Inflammatory macrophage treated with lipopolysaccharide for 4 hours (primary cell): ENCODE results near the gene SLC18A3.

ENCODE experiments used
- DNase-seq: peaks from one replicate; pipeline ENCODE4 v3.0.0-alpha.2; 2020

Gene SLC18A3

DNA sequence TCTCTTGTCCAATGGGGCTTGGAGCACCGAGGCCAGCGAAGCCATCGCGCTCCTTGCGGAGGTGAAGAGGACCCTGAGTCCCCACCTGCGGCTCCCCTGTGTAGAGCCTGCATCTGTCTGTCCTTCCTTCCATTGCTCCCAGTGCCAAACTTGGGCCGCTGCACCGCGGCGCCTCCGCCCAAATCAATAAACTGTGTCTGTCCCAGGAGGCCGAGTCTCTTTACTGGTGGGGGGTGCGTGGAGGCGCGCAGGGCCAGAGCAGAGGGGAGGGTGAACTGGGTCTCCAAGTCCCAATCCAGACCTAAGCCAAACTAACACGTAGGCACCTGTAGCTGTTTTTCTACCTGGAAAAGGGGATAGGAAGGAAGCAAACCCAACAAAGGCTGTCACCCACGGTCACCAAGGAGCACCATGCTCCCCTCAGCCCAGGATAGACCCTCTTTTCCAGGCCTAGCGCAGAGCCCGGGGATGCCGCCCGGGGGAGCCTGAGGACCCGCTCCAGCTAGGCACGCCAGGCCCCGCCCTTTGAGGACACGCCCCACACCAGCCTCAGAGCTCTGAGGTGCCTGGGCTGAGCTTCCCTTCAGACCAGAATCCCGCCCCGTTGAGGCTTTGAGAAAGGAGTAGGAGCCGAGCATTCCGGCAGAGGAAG is 2.5 kb downstream of the SLC18A3 start:
- no peak for DNase-seq

DNA sequence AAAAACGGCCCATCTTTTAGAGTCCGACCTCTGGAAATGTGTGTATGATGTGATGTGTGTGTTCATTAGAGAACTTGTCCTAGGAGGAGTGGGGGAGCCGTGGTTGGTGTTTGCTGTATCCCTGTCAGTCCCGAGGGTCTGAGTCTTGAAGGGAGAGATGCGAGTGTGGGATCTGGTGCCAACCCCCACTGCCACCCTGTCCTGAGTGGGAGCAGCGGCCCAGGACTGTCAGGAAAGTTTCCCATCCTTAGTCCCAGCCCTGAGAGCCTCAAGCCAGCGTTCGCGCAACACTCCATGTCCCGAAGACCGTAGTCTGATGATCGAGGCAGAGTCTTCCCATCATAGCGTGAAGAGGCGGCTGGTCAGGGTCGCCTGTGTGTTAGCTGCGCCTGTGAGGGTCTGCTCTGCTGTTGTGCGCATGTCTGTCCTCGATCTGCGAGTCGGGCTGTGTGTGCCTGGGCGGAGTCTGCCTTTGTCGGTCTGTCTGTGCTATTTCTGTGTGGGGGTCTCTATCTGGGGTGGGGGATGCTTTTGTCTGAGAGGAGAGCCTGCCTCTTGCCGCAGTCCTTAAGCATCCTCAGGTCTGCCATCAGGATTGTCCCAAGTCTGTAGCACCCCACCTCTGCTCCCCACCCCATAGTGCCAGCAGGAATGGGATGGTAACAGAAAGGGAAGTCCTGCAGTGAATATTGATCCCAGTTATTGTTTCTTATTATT is 3.2 kb downstream of the SLC18A3 start:
- DNase-seq = no peak

DNA sequence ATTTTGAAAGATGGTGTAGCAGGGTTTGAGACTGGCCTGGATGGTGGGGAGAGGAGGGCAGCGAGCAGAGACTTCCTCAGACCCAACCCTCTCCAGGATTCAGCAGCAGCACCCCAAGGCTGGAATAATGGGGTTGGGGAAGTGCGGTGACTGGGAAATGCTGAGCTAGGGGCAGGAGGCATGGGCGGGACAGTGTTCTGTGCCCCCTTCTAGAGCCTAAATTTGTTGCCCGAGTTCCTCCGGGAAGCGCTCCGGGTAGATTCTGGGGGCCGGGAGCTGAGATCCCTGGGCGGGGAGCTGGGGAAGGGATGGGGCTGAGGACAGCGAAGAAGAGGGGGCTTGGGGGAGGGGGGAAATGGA is 3.8 kb downstream of the SLC18A3 start, which contains the start of gene CHAT:
Gene CHAT (plus strand): TSS at position 156 of the 360 bp plus-strand sequence. CDS start 153 bp downstream, at position 309.
- no peak for DNase-seq

DNA sequence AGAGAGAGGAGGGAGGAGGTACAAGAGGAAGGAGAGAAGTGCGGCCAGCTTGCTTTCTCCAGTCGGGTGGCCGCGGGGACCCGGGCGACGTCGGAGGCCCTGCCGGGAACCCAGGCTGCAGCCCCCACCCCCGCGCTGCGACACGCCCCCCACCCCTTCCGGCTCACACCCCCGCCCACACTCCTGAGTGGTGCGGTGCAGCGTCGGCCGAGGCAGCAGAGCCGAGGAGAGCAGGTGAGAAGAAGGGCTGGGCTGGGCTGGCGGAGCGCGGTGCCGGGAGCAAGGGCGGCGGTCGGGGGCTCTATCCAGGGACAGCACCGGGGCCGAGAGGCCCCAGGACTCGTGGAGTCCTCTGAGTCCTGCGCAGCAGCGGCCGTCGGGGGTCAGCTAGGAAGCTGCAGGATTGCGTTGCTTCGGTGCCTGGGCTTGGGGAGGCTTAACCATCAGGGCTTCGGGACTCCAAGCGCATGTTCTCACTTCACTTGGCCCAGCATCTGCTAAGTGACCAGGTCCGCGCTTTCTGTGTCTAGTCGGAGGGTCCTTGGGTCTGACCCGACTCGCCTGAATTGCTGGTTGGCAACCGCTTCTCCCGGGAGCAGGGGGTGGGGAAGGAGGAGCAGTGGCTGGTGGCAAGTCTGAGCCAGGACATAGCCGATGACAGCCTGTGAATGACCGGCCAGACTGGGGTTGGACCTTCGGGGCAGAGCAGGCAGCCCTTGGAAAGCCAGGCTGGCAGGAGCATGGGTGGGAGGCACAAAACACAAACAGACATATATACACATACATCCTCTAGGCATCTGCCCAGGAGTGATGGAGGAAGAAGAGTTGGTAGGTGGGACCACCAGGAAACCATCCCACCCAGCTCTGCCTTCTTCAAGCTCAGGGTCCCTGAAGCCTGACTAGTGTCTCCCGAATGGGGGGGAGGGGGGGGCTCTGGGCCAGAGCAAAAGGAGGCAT is 4.4 kb downstream of the SLC18A3 start:
- DNase-seq = no peak

DNA sequence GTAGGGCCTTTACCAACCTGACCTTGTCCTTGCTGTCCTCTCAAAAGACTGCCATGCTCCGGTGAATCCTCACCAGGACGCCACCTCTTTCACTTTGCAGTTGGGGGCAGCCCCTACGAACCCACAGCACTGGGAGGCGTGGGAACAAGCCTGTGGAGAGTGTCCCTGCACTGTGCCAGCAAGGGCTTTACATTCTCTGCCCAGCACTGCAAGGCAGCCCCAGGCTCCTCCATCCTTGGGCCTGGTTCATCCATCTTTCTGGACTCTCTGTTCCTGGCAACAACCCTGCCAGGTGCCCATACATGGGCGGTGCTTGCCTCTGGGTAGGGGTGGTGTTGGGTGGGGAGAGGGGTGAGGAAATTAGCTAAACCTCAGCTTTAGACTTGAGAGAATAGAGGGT is 5.1 kb downstream of the SLC18A3 start:
- DNase-seq = no peak

DNA sequence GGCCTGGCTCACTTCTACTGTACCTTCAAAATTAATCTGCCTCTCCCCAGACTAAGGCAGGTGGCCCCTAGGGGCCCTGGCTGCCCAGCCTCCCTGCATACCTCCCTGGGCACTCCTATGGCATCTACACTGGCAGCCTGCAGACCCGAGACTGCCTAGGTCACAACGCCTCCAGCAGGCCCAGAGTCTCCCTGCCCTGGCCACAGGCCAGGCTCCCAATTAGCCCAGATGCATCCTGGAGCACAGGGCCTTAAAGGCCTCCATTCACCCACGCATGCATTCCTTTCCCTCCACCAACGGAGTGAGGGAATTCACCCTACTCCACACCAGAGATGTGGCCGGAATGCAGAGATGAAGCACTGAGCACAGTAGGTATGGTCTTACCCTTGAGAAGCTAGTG is 5.6 kb downstream of the SLC18A3 start:
- no peak for DNase-seq

DNA sequence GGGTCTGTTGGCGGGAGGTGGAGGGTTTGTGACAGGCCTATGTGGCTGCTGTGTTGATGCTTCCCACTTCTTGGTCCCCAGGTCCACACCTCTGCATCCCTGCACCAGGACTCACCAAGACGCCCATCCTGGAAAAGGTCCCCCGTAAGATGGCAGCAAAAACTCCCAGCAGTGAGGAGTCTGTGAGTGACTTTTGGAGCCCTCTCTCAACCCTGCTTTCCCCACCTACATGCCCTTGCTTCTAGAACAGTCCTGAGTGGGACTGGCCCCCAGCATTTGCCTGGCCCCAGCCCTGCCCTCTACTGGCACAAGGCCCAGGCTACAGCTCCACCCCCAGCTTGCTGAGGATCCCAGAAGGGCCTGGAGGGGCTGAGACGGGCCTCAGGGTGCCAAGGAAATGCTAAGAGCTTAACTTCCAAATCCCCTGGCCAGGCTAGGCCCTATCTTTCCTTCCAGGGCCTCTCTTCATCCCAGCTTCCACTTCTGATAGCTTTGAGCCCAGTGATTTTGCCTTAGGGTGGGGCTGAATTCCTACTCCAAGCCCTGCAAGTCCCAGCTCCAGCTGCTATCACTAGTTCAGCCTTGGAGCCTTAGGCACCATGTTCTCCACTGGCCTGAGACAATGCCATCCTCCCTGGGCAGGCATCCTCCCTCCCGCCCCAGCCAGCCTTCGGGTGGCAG is 6.5 kb downstream of the SLC18A3 start:
- DNase-seq = no peak

DNA sequence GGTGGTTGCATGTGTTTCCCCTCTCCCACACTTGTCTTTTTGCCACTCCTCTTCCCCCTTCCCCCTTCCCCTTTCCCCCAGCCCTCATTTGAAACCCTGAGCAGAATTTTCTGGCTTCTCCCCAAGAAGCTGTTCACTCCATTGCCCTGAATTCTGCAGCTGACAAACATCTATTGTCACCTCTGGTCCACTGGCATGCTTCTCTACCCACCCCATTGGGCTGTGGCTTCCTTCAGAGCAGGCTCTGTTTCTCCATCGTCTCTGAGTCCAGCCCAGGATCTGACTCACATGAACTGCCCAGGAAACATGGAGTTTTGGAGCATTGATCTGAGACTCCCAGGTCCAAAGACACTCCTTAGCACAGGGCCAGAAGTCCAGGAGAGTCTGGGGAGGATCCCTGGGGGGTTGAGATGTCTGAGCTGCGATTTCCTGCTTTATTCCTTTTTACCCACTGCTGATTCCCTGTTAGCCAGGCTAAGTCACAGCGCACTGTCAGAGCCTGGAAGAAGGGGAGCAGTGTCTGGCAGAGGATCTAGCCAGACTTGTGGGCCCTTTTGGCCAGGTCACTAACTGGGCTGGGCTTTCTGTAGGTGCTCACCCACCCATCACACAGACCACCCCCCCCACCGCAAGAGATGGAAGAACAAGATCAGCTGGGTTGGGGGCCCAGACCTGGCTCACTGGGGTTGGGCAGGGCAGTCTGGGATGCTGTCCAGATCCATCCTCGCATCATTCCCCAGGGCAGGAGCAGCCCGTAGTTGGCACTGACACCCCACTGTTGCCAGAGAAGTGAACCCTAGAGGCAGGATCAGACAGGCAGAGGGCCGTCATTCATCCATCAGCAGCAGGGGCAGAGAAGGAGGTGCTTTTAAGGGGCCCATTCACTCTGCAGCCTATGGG is 7.3 kb downstream of the SLC18A3 start:
- no peak for DNase-seq

DNA sequence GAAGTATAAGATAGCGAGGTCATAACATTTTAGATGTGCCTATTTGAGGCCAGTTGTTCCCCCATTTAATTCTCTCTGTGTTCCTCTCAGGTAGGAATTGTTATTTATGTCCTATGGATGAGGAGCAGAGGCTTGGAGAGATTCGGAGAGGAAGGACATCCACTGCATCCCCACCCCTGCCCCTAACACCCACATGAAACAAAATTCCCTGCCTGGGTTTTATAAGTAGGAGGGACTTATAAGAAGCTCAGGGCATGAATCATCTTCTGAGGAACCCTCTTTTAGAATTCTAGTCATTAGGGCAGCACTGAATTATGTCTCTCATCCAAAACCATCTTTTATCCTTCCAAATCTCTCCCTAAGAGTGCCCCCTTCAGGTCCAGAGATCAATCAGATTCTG is 8.7 kb downstream of the SLC18A3 start:
- no peak for DNase-seq

DNA sequence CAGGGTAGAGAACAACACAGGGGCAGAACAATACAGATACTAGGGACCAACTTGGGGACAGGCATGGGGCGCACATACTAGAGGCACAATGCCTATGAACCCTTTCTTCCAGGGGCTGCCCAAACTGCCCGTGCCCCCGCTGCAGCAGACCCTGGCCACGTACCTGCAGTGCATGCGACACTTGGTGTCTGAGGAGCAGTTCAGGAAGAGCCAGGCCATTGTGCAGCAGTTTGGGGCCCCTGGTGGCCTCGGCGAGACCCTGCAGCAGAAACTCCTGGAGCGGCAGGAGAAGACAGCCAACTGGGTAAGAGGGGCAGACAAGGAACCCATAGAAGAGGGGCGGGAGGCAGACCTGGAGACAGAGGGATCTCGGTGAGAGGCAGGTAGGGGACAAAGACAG is 9.5 kb downstream of the SLC18A3 start:
- no peak for DNase-seq

DNA sequence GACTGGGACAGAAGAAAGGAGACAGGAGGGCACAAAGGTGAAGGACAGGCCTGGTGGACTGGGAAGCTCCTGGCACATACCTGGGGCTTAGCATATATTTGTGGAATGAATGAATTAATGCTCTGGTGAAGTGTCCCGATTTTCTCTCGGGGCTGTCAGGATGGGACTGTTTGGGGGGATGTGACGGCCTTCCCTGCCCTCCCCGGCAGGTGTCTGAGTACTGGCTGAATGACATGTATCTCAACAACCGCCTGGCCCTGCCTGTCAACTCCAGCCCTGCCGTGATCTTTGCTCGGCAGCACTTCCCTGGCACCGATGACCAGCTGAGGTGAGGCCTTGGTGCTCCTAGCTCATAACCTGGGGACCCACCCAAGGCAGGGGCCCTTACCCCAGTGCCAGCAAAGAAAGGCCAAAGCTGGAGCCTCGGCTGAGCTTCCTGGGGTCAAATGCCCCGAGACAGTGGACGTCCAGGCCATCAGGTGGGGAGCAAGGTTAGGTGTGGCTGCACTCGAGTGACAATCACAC is 10.2 kb downstream of the SLC18A3 start:
- no peak for DNase-seq

DNA sequence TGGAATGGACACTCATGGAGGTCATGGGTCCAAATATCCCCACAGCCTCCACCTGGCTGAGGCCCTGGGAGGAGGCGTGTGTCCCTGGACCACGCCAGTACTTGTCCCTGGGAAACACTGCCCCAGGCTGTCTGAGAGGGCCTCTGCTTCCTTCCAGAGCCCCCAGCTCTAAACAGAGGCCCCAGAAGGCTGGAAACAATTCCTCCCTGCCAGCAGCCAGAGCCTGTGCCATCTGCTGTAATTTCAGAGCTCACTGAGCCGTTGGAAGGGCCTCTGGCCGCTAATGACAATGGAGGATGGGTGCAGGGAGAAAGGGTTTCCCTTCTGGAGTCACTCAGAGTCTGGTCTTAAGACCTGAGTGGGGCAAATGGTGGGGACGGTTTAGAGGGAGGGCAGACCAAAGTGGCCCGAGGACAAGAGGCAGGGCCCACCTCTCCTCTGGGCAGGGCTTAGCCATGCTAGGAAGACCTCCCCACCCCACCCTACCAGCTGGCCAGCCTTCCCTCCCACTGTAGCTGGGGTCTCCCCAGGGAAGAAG is 10.8 kb downstream of the SLC18A3 start:
- DNase-seq = no peak

DNA sequence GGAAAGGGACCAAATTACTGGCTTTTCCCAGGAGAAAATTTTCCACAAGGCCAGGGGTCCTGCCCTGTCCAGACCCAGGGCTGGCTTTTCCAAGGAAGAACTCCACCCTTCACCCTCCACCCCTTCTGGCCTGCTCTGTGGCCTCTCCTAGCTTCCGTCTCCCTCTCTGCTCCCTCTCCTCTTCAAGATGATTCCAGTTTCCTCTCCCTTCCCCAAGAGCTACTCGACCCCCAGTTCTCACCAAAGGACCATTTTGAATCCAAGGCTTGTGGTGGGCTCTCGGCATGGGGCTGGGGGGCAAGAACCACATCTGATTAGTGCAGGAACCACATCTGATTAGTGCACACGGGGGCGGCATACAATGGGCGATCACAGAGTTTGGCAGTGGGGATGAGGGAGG is 11.5 kb downstream of the SLC18A3 start:
- no peak for DNase-seq

DNA sequence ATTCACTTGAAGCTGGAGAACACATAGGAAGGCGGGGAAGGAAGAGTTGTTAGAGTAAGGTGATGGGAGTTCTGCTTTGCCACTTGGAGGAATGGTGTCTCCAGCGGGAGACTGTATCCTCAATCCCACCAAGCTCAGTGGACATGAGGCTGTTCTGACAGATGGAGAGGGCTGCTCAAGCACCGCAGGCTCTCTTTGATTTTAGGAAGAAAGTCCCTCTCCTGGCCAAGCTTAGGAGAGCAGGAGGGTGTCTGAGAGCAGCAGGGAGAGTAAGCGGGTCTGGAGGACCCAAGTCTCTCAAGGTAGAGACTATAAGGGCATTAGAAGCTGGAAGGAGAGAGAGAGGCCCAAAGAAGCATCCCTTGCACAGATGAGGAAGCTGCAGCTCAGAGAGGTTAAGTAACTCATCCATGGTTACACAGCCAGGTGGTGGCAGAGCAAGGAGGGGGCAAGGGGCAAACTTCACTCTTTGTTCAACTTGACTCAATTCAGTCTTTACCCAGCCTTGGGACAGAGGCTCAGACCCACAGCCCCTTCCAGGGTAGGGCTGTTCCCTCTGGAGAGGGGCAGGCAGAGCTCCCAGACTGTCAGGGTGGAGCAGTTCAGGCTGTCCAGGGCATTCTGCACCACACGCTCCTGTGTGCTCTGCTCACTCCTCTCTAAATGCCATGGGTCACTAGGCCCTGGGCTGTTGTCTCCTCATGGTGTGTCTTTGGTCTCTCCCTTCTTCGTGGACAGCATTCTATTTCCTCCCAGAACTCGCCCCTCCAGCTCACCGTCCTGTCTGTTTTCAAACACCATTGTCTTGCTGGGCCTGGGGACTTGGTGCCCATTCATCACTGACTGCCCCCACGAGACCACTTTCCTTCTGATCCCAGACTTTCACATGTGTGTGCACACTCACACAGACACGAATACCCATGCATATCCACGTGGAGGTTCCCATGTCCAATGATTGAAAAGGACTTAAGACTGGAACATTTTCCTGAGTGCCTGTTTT is 12.6 kb downstream of the SLC18A3 start:
- no peak for DNase-seq

DNA sequence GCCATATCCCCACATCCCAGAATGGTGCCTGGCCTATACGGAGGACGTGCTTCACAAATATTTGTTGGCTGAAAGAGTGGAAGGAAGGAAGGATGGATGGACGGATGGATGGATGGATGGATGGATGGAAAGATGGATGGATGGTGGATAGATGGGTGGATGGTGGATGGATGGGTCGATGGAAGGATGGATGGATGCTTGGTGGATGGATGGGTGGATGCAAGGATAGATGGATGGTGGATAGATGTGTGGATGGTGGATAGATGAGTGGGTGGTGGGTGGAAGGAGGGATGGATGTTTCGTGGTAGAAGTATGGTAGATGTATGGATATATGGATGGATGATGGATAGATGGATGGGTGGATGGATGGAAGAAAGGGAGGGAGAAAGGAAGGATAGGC is 14.5 kb downstream of the SLC18A3 start:
- no peak for DNase-seq

DNA sequence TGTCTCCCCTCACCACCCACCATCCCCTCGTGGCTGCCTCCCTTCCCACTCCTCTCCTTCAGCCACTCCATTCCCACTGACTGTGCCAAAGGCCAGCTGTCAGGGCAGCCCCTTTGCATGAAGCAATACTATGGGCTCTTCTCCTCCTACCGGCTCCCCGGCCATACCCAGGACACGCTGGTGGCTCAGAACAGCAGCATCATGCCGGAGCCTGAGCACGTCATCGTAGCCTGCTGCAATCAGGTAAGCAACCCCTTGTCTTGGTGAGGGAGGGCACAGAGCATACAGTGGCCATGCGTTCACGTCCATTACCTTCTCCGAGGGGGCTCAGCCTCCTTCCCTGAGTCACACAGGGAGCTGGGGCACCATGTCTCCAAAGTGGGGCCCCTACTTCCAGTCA is 15.3 kb downstream of the SLC18A3 start:
- no peak for DNase-seq

DNA sequence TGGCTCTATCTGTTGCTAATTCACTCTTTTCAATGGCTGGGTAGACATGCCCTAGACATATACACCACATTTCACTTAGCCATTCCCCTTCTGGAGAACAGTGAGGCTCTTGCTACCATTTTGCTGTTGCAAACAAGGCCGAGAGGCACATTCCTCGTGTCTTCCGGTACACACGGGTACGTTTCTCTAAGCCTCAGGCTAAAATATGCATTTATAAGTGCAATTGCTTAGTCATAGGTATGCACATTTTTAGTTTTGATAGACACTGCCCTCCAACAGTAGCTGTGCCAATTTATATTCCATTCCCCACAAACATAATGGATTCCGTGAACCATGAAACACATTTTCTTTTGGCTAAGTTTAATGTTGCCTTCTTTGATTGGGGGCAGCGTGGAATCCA is 16.9 kb downstream of the SLC18A3 start:
- no peak for DNase-seq

DNA sequence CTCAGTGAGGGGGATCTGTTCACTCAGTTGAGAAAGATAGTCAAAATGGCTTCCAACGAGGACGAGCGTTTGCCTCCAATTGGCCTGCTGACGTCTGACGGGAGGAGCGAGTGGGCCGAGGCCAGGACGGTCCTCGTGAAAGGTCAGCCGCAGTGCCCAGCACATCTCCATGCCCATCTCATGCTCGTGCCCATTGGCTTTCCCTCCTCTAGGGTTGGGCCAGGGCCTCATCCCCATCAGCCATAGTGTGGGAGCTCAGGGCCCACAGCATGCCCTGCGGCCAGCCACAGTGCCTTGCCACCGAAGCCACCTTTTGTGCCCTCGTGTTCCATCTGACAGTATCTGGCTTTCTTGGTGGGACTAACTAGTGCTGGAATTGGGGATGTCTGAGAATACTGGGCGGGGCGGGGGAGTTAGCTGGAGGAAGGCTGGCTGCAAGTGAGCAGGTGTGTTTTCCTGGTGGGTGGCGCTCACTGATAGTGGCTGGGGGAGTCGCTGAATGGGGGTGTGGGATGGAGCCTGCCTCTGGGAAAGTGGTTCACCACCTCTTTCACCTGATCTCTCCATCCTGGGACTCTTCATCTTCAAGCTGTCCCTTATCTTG is 17.6 kb downstream of the SLC18A3 start:
- no peak for DNase-seq

DNA sequence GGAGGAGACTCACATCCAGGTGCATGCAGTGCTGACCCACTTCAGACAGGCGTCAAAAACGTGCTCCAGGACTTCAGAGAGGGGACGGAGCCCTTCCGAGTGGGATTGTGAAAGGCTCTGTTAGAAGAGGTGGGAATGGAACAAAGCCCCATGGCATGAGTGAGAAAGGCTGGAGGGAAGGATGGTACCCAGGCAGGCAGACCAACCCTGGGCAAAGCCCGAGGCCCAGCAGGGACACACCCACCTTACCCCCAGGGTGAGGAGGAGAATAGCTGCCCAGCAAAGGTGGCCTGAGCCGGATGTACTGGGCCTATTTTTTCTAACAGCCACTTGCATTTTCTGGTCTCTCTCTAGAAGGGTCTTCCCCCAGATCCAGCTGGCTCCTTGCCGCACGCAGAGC is 18.5 kb downstream of the SLC18A3 start:
- DNase-seq = no peak

DNA sequence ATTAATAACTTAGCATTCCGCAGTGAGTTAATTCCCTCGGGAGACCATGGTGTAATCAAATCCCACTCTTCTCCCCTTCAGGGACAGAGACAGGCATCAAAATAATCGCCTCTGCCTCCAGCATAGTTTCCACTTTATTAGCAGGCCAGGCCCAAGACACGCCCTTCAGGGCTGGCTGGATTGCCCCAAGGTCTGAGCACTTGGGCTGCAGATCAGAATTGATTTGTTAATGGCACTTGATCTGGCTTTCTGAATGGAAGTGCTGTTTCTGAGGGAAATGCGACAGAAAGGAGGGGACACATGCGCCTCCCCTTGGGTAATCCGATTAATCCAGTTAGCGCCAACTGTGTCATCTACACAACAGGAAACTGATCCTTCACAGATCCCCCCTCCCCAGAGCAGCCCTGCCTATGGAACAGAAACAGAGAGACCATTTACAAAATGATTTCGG is 19.3 kb downstream of the SLC18A3 start:
- no peak for DNase-seq
